GM20000 (cell line): Measurements from ENCODE around the gene CCT3.

ENCODE experiments used
- DNase-seq: peaks from one replicate; pipeline ENCODE4 v3.0.0; 2012; ENCODE audit warnings: low spot score
- CTCF ChIP-seq: IDR thresholded peaks from 2 replicates; pipeline ENCODE4 v1.5.1; 2012; ENCODE audit warnings: mild to moderate bottlenecking, control low read depth; ENCODE audit errors: extremely low read depth, missing control alignments

The CCT3 gene

GRCh38 chr1:156384007-156384406 is 45.9 kb upstream of the CCT3 start:
- no peak for DNase-seq
- TF ChIP-seq CTCF = no peak

- peak; percentile 92 for TF ChIP-seq CTCF
- peak; percentile 89 for DNase-seq
These were observed 44.9 kb upstream of the CCT3 start for GRCh38 chr1:156383023-156383422.

GRCh38 chr1:156382561-156382960 is 44.5 kb upstream of the CCT3 start:
- DNase-seq = no peak
- no peak for TF ChIP-seq CTCF

- no peak for TF ChIP-seq CTCF
- DNase-seq = no peak
These were observed 41.5 kb upstream of the CCT3 start for GRCh38 chr1:156379420-156380165.

- TF ChIP-seq CTCF = no peak
- DNase-seq = no peak
These were observed 40.5 kb upstream of the CCT3 start for GRCh38 chr1:156378557-156378956.

- DNase-seq = no peak
- TF ChIP-seq CTCF = no peak
These were observed 39.1 kb upstream of the CCT3 start for GRCh38 chr1:156376958-156377919.

GRCh38 chr1:156376146-156376545 is 38.1 kb upstream of the CCT3 start:
- TF ChIP-seq CTCF = no peak
- DNase-seq = no peak
